GM19025 (cell line): ENCODE measurements around the gene SYTL2.

Experiments
- ATAC-seq: cut with Tn5 transposase; IDR thresholded peaks from one replicate; pipeline ENCODE4 v1.9.1; 2021; ENCODE audit warnings: mild to moderate bottlenecking, low read depth, moderate library complexity; ENCODE audit not compliant: unreplicated experiment

The SYTL2 gene

DNA sequence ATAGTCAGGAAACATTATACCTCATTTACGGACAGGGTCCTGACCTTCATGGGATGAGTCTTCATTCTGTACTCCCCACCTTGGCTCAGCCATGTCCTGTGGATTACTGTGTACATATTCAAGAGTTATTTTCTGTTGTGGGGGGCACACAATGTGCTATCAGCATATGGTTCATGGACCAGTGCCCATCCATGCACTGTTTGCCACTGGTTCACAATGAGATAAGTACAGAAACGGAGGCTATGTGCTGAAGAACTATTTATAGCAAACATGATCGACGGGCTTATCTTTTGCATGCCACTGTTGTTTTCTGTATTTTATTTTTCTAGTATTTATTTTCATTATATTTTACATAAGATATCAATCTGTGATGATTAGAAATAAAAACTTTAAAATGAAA is 68.6 kb downstream of the SYTL2 start:
- no peak for ATAC-seq

DNA sequence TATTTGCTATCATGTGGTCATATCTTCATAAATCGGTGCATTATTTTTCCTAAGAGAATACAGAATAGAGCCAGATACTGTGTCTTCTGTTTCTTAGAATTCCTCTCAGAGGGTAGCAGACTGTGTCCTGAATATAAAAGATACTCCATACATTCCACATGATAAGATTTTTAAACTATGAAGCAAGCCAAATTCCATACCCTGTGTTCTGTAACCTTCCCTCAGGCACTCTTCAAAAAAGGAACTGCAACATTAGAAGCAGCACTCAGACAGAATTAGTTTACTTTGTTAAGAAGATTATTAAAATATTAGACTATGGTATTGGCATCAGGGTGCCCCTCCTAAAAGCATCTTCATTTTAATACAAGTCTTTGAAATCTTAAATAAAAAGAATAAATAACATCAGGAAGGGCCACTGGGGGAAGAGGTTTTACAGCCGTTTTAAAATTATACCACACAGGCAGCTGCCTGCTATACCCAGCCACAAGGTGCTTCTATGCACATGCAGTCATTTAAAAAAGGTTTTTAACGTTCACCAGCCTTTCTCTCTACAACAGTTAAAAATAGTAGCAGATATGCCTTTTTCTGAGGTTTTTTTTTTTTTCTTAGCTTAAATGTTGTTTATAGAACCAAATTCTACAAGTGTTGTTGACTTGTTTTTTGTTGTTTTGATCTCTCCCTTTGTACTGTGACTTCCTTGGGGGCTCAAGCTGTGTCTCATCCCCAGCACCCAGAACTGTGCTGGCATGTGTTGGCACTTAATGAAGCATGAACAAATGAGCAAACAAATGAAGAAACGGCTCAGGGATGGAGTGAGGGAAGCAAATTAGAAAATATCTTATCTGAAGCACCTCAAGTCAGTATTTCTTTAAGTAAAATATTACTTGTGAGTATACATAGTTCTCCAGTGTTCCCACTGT is 70.2 kb downstream of the SYTL2 start:
- ATAC-seq, result no peak

DNA sequence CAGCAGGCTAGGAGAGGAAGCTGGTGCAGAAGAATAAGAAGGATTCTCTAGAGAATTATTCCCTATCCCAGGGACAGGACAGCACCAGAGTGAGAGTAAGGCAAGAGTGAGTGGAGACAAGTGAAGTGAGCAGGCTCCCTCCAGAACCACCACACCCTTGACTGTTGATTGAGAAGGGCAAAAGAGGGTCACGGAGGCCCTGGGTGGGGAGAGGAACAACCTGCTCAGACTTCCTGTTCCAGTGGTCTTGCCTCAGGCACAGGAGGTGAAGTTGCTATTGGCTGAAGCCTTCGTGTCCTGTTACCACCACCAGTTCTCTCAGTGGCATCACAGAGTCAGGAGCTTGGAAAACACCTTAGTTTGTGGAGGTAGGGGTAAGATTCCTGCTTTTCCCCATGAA is 73.2 kb downstream of the SYTL2 start:
- ATAC-seq, result no peak

DNA sequence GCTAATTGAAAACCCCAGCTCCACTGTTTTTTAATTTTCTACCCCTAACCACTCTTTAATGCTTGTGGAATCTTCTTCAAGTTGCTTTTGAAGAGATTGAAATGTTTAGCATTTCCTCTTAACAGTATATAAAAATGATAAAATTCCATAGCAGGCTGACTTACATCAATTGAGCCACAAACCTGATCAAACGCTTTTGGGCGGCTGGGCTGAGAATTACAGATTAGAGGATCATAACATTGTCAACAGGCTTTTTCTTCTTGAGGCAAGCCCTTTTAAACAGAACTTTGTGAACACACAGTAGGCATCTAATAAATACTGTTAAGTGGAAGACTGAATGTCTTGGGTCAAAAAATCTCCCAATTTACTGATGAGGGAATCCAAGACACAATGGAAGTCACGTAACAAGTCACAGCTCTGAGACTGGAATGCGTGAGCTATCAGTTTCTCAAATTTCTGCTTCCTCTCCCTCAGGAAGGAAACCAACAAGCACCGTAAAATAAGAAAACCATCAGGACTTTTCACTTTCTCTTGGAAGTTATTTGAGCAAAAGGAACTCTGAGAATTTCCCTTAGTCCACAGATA is 75.0 kb downstream of the SYTL2 start:
- ATAC-seq, result no peak

DNA sequence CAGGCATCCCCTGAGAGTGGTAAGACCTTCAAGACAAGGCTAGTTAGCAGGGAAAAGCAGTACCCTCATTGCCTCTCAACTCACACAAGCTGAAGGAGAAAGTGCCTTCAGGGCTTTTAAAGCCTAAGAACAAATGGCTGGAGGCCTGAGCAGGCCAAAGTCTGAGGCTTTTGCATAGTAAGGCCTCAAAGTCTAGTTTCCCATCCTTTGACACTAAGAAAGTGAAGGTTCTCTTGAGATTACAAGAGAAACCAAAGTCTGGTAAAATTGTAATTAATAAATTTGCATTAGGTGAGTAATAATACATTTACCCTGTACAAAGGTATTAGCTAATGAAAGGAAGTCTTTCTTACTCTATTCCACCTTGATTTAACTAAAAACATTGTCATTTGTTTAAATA is 78.0 kb downstream of the SYTL2 start:
- peak; percentile 84 for ATAC-seq

DNA sequence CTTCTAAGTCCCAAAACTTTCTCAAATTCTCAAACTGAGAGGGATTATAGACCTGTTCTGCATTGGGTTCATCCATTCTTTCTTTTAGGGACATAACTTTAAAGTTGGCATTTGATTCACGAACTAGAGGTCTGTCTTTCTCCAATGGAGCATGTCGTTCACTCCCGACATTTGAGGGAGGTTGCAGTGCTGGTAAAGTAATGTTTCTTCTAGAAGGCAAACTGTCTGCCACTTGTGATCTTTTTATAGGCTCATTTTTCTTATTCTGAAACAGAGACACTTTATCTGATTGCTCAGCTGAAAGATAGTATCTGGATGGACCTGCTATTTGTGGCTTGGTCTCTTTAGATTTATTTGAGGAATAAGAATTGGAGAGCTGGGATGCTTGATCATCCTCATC is 84.6 kb downstream of the SYTL2 start:
- no peak for ATAC-seq

DNA sequence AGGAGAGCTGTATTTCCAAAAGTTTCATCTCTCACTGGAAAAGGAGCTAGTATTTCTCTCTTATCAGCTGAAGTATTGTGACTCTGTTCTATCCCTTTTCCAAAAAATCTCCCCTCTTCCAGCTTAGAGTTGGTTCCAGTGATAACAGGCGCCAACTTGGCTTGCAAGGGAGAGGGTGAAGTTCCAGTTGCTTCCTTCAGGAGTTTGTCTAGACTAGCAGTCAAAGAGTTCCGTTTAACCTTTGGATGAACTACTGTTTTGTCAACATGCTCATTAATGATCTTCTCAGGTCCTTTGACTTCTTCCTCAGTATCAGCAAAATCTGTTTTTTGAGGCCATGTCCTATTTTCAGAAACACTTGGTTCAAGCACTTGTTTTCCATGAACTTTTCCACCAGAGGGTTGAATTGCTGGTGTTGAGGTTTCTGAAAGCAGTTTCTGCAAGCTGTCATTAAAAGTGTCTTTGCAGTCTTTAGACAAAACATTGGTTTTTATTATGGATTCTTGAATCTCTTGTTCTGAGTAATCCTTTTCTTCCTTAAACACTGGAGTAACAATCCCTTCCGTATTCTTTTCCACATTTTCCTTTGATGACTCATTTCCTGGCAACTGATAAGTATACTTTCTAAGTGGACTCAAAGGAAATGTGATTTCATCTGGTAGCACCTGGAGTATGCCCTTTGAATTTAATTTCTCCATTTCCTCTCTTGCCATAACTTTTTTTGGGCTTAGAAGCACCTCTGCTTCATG is 85.3 kb downstream of the SYTL2 start:
- ATAC-seq, result no peak

DNA sequence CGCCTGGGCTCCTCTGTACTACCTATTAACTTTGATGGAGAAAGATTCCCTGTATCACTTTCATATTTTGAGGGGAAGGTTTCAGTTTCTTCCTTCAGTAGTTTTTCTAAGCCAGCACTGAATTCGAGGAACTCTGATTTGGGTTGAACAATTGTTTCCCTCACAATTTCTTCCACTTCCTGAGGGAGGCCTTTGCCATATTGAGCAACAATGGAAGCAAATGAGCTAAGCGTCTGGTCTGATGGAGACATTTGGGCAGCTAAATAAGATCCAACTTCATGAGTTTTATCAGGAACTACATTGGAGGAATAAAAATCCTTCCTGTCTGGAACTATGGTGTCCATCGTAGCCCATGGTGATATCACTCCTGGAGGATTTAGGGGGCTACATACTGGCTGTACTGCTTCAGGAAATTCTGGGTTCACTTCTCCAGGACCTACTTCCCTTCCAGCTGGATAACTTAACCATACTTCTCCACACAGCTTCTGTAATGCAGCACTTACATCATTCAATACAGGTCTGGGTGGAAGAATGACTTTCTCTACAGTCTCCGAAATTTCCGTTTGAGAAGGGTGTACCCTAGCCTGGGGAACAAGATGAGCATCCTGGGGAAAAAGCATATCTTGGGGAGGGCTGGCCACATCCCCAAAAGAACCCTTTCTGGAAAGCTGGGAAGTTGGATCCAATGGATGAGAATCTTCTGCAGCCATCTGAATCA is 86.0 kb downstream of the SYTL2 start:
- ATAC-seq, result no peak

DNA sequence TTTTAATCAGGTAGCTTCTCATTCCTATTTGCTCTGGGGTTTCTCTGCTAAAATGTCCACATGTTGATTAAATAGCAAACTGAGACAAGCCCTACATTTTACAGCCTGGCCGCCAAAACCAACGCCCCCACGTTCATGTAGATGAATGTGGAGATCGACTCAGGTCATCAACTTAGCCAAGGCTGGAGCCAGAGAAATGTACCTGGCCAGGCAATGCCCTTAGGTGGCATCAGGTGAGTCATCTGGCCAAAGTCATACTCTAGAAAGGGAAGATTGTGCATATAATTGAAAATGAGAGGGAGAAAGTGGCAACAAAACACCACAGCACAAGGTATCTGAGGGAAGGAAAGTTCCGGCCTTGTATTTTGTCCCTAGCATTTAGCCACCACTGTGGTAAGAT is 87.9 kb downstream of the SYTL2 start:
- no peak for ATAC-seq

DNA sequence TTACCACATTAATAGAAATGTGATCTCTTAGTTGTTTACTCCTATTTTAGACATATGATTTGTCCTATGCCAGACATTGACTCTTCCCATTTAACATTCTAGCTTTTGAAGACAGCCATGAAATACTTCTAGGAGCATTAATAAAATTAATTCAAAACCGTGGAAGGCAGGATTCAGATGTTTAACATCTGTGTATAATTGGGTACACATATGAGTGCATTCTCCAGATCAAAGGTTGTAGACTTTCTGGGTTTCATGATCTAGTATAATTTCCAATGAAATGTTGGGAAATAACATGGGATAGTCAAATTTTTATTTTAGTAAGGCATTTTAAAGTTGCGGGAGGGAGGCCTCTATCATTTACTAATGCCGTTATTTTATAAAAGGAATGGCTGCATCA is 89.8 kb downstream of the SYTL2 start:
- no peak for ATAC-seq

DNA sequence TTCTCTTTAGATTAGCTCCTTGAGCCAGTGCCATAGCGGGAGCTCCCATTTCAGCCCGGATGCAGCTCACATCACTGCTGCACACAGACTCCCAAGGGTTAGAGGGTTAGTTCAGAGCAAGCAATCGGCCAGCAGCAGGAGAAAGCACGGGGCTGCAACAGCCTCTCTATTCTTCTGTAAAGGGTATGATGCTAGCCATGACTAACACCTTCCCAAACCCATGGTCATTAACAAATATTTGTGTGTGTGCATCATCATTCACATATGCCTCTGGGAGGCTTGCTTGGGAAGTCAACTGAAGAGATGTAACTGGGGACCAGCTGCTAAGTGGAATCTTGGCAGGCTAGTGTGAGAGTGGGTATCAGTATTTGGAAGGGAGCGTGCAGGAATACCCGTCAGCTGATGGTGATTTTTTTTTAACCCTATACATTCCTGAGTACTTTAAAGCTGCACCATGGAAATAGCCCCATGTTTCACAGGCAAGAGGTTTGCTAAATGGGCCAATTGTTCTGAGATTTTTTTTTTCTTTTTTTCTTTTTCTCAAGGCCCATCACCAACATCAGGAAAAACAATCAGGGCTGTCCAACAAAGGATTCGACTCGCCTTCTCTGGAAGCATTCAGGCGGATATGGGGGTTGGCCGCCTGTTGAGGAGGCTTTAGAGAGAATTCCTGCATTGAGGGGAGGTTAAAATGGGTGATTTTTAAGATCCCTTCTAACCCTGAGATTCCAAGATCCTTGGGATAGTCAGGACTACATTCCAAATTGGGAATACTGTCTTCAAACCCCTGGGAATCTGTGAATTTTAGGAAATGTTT is 91.7 kb downstream of the SYTL2 start:
- ATAC-seq, result no peak

DNA sequence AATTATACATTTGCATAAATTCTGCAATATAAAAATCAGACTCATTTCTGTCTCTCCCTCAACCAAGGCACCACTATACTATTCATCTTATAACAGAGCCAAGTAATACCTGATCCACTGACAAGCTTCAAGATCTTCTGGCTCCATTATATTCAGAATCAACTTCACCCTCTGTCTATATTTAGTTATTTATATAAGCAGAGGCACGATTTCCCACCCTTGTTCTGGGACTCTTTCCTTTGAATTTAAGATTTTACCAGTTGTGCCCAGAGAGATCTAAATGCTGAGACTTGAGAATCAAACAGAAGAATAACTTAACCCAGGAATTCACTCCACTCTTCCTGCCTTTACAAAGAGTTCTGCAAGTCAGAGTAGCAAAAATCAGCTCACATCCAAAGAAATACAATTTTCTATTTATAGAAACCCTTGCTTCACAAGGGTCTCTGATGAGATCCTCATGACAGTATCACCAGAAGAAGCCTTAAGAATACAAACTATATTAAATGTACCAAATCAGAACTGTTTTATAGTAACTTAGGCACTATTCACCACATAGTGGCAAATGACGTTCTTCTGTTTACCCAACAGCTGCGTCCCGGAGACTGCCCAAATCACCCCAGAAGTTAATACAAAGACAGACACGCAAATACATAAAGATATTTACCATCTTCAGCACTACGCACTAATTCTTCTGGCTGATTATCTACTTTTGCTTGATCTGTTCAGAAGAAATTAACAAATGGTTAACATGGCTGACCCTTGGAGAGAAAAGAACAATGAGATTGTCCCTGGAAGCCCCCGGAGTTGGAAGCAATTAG is 92.6 kb downstream of the SYTL2 start:
- no peak for ATAC-seq

DNA sequence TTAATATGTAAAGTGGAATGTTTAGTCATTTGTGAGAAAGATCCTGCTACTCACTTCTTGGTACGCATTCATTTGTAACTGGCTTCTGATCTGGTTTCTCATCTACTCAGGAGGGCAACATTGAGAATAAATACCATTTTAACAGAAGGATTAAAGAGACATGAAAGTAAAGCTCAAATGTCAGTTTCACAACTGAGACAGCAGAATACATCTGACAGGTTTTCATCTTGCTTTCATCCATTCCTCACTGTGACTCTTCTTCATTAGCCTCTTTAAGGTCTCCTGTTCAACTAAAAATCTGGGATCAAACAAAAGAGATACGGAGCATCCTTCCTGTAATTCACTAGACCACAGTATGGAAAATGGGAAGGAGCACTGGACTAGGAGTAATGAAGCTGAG is 93.5 kb downstream of the SYTL2 start:
- ATAC-seq, result no peak

DNA sequence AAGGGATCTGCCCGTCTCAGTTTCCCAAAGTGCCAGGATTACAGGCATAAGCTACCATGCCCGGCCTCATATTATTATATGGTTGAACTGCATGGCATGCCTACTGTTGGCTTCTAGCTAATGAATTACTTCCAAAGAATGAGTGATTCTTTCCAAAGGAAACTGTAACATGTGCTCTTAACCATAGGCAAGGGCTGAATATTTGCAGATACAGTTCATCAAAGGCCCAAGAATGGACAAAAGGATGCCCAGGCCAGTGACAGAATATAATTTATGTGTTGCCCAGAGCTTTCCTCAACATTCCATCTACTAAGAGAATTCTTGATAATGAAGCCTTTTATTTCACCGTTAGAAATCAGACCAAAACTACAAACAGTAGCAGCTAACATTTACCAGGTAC is 98.0 kb downstream of the SYTL2 start:
- ATAC-seq, result no peak

DNA sequence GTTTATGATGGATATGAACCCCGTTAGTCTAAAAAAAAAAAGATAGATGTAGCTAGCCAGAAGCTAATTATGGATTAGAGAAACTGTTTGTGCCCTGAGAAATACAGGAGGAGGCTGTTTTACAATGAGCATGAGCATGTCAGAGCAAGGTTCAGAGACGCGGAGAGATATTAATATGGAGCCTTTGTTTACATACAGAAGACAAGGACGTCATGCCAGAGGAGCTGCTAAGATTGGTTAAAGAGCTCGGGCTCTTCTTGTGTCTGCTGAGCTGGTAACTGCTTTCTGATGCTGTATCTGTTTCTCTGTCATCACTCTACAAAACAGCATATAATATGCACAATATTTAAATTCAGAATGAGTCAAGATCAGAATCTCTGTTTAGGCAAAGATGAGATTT is 100.0 kb downstream of the SYTL2 start:
- no peak for ATAC-seq

DNA sequence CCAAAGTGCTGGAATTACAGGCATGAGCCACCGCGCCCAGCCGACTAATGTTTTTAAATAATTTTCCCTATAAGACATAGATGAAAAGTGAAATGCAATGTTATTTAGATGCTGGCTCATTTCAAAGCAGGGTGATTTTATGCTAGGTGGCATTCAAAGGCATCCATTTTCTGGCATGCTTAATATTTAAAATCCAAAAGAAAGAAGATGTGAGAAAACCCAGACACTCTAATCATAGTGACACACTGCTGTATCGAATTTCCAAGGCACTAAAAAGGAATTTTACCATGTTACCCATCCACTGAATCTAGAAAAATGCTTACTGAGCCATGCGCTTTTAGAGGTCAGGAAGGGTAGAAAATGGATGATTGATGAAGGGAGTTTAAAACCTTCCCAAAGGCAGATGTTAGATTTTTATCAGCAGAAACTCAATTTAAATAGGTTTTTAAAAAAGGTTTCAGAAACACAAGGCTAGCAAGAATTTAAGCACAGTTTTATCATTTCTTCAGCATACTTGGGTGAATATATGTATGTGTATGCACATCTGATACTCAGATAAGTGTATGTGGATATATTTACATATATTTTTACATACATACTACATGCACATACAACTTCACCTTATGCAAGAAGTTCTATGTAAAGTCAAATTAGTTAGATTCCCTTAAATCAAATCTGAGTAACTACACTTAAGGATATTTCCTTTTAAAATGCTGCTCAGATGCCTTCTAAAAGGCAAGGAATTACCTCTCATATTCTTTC is 100.8 kb downstream of the SYTL2 start:
- ATAC-seq, result no peak

DNA sequence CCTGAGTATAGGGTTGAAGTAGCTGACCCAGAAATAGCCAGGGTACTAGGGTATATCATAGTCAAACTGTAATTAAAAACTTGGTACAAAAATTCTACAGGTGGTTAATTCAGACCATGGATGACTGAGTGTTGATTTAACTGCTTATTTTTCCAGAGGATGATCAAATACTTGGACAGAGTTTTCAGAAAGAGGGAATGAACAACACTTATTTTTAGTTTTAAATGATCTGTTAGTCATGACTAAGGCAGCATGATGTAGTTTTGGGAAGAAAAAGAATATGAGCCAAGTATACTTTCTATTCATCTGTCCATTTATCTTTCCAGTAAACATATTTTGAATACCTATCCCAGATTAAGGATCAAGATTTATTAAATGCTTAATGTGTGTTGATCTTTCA is 105.1 kb downstream of the SYTL2 start:
- no peak for ATAC-seq

DNA sequence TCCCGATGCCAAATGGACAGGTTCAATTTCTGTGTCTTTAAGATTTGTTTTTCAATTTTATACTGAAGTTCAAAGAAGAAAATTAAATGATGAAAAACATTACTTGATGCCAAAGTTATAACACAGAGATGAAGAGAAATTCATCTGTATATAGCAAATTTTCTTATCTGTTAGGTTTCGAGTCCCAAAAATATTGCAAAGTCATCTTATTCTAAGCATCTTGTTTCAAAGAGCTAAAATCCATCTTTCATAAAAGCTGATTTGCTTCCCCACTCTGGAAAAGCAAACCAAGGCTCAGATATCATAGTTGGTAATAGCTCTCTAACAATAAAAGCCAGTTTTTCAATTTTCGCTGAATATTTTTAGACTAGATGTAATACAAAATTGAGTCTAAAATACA is 106.0 kb downstream of the SYTL2 start:
- ATAC-seq, result no peak
